HK-2 (cell line): Measurements from ENCODE around the gene TDRD5.
"Not testable (repeated sequence)": the region's sequence is repeated elsewhere in the genome, so short reads cannot be mapped to it uniquely, and the experiment has no call there.

Experiments
- DNase-seq: peaks from one replicate; pipeline ENCODE4 v3.0.0-alpha.2; 2018; ENCODE audit not compliant: unreplicated experiment

The TDRD5 gene

DNA sequence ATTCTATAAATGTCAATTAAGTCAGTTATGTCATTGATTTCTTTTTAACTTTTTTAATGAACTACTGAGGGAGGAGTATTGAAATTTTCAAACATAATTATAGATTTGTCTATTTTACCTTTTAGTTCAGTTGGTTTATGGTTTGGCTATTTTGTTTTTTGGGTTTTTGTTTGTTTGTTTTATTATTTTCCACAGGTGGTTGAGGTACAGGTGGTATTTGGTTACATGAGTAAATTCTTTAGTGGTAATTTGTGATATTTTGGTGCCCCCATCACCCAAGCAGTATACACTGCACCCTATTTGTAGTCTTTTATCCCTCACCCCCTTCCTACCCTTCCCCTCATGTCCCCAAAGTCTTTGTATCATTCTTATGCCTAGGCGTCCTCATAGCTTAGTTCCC is 9.5 kb downstream of the TDRD5 start:
- no peak for DNase-seq

DNA sequence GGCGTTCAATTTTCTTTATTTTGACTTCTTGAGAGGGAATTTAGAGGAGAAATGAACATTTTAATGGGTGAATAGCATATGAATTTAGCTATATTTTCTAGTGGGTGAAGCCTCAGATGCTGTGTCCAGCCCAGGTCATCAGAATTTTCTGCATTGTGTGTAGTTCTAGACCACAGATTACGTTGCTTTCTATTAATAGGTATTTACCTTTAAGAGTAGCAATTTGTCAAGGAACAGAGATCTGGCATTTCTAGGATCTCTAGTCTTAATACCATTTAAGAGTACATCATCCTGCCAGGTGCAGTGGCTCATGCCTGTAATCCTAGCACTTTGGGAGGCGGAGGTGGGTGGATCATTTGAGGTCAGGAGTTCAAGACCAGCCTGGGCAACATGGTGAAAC is 20.7 kb downstream of the TDRD5 start:
- no peak for DNase-seq

GRCh38 chr1:179630719-179631118 is 39.1 kb downstream of the TDRD5 start:
- no peak for DNase-seq

GRCh38 chr1:179632868-179633267 is 41.2 kb downstream of the TDRD5 start:
- no peak for DNase-seq

DNA sequence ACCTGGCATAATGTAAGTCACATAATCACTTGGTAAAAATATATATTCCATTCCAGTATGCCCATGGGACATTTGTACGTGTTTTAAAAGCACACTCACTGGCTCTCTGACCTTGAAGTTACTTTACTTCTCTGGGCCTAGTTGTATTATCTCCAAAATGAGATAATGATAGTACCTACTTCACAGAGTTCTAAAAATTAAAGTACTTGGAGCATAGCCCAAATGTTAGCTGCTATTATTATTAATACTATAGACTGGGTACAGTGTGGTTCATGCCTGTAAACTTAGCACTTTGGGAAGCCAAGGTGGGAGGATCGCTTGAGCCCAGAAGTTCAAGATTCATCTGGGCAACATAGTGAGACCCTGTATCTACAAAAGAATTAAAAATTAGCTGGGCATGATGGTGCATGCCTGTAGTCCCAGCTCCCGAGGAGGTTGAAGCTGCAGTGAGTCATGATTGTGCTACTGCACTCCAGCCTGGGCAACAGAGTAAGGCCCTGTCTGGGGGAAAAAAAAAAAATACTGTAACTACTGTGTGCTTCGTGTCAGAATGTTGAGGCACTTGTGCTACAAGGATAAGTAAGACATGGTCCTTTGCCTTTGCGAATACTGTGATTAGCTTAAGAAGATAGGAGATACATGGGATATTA is 45.7 kb downstream of the TDRD5 start:
- DNase-seq, result no peak

DNA sequence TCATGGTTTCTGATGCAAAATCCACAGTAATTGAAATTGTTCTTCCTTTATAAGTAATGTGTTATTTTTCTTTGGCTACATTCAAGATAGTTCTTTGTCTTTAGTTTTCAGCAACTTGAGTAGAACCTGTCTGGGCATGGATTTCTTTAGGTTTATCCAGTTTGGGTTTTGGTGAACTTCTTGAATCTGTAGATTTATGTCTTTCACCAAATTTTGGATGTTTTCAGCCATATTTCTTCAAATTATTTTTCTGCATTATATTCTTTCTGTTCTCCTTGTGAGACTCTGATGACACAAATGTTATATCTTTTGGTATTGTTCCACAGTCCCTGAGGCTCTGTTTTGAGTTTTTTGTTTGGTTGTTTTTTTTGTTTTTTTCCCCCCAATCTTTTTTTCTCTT is 69.4 kb downstream of the TDRD5 start:
- no peak for DNase-seq

- DNase-seq, result no peak
Measured at GRCh38 chr1:179663810-179664209, 72.2 kb downstream of the TDRD5 start.

- DNase-seq, result no peak
Measured at GRCh38 chr1:179677882-179678281, 86.2 kb downstream of the TDRD5 start.

- not testable (repeated sequence) for DNase-seq
Measured at GRCh38 chr1:179694530-179694929, 102.9 kb downstream of the TDRD5 start.

DNA sequence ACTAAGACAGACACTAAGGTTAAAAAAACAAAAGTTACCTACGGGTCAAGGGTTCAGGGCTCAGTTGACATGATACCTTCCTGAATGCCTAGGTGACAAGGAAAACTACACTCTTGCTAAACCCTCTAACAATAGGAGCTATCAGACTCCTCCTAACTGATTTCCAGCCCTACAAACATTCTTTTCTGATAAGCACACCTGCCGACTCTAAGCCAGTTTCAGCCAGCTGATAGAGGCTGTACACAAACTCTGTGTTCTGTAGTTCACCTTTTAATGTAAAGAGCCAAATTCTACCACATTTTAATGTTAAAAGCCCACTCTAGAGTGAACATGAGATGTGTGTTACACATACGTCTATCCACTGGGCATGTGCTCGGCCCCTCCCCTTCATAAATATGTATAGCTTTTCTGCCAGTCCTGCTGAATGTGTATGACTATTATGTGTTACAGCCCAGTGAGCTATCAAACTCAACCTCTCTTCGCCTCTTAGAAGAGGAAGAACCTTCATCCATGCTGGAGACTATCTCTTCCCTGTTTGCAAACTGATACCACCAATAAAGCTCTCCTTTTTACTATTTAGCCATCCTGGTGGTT is 111.4 kb downstream of the TDRD5 start:
- no peak for DNase-seq

DNA sequence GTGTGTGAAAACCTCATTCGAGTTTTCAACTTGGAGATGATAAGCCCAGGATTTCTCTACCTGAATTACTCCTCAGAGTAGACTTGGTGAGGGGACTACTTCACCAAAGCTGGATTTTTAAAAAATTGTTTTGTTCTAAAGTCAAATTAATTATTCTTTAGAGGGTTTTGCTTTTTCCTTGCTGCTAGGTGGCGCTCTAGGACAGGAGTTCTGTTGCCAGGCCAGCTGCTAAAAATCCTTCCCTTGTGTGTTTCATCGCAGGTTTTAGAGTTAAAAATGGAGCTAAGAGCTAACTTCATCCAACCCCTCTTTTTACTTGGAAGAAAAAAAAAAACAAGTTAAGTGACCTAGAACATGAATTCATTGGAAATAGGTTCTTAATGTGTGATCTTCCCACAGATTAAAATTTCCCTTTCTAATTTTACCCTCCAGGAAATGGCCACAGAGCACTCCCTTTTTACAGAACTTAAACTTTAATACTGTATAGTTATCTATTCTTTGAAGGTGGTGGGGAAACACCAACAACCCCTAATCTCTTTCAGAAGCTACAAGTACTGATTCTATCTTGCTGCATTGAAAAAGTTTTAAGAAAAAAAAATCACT is 114.8 kb downstream of the TDRD5 start:
- DNase-seq, result peak; percentile 54

DNA sequence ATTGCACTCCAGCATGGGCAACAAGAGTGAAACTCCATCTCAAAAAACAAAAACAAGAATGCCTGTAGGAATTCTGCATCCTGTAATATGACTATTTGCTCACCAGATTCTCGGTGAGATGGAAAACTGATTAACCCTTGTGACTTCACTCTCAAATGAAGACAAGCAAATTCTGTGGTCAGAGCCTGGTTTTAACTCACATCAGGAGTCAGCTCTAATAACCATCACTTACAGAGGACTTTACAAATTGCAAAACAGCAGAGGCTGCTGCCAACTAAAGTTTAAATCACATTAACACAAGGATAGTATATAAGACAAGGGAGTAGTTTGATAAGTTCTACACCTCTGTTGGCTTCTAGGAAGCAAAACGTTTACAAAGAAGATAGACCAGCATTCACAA is 115.8 kb downstream of the TDRD5 start:
- no peak for DNase-seq

DNA sequence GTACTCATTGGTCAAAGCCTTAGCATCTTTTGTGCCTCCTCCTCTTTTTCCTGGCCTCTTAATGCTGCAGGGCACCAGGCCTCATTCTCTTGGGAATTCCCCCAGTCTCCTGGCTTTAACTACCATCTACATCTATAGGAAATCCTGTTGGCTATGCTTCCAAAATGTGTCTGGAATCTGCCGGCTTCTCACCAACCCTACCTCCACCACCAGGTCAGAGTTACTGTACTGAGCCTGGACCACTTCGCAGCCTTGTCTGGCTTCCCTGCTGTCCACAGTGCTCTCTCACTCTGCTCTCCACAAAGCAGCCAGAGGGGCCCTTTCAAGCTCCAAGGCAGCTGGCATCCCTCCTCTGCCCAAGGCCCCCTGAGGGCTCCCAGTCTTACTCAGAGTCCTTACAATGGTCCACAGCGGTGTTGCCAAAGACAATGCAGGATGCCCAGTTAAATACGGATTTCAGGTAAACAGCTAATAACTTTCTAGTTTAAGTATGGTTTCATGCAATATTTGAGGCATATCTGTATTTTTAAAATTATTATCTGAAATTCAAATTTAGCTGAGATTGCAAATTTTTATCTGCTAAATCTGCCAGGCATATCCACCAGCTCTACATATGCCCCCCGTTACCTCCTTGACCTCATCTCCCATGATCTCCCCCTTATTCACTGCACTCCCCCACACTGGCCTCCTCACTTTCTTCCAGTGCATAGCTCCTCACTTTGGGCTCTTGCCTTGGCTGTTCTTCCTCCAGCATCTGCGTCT is 117.0 kb downstream of the TDRD5 start:
- DNase-seq, result no peak

DNA sequence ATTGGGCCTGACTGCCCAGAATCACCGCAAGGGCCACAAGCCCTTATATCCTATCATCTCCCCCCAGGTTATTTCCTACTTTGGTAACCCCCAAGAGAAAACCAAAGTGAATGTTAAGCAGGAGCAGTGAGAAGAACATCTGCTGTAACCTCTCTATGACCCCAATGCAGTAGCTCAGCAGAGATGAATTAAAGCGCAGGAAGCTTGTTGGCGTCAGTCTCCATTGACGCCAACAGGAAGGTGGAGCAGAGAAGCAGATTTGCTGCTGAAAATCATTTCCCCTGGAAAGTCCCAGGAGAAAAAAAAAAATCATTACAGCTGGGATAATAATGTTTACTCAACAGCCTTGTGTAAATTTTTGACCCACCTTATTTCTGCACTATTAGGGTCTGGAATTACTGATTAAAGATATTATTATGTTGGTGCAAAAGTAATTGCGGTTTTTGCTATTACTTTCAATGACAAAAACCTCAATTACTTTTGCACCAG is 118.3 kb downstream of the TDRD5 start:
- no peak for DNase-seq

GRCh38 chr1:179714159-179714558 is 122.5 kb downstream of the TDRD5 start:
- no peak for DNase-seq

- DNase-seq, result no peak
Measured at GRCh38 chr1:179714623-179715022, 123.0 kb downstream of the TDRD5 start.

DNA sequence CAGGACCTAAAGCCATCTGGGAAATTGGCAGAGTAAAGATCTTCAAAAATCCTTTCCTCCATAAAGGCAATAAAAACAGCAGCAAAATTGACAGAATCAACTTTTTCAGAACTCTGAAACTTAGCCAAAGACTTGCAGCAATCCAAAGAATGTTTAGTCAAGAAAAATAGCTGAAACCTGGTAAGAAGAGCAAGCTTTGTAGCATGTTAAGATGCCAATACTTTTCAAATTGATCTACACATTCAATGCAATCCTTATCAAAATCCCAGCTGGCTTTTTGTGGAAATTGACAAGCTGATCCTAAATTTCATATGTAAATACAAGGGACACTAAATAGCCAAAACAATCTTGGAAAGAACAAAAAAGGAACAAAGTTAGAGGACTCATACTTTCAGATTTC is 127.6 kb downstream of the TDRD5 start:
- no peak for DNase-seq

DNA sequence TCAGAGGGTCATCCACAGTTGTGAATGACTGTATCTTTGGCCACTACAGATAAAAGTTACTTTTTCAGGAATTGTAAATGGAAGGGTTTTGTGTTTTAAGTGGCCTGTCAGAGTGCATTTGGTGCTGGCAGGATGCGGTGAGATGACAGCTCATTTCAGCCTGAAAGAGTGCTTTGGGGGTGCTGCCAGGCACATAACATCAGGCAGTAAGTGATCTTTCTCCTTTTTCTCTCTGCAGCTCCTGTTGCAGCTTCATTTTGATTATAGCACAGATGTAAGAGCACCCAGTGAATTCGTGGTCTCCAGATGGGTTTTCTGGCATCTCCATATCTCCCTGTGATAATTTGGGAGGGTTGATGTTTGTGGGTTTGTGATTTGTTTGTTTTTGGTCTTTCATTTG is 136.6 kb downstream of the TDRD5 start:
- DNase-seq, result no peak

DNA sequence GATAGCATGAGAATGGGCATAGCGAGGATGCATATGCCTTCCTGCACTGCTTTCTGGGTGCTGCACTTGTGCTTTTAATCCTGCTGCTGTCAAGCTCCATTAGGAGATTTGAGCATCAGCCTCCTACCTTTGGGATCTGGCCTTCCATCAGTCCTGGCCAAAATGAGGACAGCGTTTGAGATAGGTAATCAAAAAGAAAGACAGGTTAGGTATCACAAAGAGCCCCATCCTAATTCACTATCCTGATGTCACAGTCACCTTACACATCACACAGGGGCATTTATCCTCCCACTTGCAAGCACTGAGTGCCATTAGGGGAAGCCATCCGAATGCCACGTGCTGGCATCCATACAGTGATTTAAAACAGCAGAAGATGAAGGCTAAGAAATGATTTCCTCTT is 138.2 kb downstream of the TDRD5 start:
- no peak for DNase-seq

DNA sequence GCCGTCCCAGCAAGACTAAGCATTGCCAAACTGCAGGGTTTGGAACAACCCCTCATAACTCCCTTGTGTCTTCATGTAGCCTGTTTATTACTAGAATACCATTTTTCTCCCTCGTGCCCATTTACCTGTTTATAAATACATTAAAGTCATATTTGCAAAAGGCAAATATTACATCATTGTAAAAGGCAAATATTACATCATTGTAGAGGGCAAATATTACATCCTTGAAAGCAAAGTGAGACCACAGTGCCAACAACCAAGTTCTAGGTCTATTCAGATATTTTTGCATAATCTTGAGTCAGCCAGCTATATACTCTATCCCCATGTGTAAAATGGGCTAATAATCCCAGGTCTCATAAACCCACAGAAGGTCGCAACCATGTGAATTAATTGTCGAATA is 140.0 kb downstream of the TDRD5 start:
- DNase-seq, result no peak
